Measurements from ENCODE around the gene ENTPD3.
A peak's percentile ranks its signal among the peaks of the same experiment; 100 is the strongest.

ENTPD3 gene

GRCh38 chr3:40387001-40387894, at the start of gene ENTPD3:
ENTPD3 (plus strand) TSS chr3:40387184; CDS start chr3:40388058, 874 bp downstream.
- DNase-seq, result peak; percentile 31

GRCh38 chr3:40339871-40340270, 47.1 kb upstream of the ENTPD3 start:
- DNase-seq, result no peak

DNA sequence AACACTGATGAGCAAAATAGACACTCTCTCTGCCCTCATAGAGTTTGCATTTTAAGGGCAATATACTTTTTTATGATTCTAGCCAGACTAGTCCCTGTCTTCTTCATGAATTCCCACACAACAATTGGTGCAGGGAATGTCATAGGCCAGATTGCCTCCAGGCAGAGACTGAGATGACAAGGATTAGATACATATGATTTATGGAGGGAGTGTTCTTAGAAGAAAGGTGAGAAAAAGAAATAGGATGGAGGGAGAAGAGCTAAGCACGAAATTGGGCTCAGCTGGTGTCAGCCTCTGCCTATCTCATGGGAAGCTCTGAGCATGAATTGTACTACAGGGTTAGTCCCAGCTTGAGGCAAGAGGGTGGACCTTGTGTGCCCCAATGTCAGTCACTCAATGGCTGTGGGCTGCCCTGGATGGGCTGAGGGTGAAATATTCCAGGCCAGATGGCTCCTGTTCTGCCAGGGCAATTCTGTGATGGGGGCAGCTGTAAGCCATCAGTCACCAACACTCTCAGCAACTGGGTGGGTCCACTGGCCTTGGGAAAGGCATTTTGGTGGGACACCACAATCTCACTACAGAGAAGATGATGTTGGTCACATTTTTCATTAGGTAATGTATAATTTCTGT, 46.3 kb upstream of the ENTPD3 start:
- DNase-seq, result no peak

DNA sequence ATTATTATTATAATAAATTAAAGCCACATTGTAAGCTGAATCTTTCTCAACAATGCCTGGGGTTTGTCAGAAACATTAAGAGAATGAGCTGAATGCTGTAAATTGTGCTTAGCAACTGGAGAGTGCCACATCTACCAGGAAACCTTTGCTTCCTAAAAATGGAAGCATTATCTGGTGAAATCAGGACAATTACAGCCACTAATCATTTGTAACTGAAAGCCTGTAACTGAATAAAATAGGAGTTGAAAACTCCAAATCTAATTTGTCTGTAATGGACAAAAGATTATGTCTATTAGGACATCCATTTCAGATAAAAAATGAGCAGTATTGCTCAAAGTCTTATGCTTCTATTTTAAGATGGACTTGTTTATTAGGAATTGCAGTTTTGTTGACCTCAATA, 45.3 kb upstream of the ENTPD3 start:
- no peak for DNase-seq

DNA sequence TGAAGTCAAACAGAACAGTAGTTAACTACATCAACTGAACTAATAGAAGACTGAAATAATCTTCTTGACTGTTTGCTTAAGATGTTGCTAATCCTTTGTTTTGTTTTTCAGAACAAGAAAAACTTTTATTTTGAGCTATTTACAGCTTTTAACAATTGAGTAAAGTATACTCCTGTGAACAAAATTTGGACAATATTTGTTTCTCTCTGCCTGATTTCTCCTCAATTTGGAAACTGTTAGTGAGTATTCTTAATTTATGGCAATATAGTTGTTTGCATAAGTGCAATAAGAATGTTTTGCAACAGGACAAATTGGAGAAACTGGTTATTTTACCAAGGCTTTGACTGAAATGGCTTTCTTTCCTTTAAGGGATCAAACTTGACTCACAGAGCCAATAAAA, 36.5 kb upstream of the ENTPD3 start:
- DNase-seq, result no peak

GRCh38 chr3:40355410-40355809, 31.6 kb upstream of the ENTPD3 start:
- DNase-seq, result no peak

DNA sequence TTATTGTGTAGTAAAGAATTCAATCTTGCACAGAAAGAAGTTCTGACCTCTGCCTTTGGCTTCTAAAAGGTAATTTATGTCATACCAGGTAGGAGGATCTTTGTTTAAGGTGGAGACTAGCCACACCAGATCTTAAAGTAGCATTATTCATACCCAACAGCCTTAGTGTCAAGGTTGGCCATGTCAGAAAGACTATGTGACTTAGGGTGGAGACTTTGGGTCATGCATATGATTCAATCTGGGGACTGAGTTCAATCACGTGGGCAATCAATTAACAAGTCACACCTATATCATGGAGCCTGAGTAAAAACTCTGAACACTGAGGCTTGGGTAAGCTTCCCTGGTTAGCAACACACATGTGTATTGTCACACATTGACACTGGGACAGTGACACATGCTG, 28.5 kb upstream of the ENTPD3 start:
- DNase-seq, result no peak

DNA sequence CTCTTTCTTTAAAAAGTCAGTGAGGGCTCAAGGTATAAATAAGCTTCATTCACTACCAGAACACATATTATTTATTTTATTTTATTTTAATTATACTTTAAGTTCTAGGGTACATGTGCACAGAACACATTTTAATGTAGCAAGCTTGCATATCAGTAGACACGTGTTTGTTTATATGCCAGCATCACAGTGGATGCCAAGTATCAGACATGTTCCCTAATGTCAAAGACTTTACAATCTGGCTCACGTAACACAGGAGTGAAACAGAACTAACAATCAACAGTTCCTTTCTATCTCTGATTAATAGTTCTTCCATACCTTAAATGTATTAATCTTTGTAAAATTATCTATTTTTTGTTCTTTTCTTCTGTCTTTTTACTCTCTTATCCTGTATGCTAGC, 23.3 kb upstream of the ENTPD3 start:
- no peak for DNase-seq

GRCh38 chr3:40366203-40367162, 20.5 kb upstream of the ENTPD3 start:
- DNase-seq, result no peak

- DNase-seq, result no peak
These were observed 17.3 kb upstream of the ENTPD3 start for GRCh38 chr3:40369716-40370115.

DNA sequence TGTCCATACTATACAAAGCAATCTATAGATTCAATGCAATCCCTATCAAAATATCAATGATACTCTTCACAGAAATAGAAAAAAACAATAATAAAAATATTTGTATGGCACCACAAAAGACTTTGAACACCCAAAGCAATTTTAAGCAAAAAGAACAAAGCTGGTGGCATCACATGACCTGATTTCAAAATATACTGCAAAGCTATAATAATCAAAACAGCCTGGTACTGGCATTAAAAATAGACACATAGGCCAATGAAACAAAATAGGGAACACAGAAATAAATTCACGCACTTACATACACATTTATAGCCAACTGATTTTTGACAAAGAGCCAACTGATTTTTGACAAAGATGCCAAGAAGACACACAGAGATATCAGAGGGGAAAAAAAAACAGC, 9.2 kb upstream of the ENTPD3 start:
- DNase-seq, result no peak

DNA sequence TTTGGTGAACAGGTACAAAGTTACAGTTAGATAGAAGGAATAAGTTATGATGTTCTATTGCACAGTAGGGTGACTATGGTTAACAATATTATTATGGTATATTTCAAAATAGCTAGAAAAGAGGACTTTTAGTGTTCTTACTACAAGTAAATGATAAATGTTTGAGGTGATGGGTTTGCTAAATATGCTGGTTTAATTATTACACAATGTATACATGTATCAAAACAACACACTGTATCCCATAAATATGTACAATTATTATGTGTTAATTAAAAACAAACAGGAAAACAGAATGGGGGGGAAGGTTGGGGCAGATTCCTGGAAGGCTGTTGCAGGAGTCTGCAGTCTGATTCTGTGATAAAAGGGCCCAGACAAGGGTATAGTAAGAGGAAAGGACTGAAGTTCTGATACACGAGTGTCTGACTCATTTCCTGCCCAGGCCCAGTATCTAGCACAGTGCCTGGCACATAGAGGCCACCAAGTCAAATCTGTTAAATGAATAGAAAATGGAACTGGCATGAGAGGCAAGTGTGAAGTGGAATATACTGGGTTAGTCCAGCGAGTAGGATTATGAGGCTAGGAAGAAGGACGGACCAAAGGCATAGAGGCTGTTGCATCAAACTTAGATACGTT, 7.2 kb upstream of the ENTPD3 start:
- DNase-seq, result no peak

DNA sequence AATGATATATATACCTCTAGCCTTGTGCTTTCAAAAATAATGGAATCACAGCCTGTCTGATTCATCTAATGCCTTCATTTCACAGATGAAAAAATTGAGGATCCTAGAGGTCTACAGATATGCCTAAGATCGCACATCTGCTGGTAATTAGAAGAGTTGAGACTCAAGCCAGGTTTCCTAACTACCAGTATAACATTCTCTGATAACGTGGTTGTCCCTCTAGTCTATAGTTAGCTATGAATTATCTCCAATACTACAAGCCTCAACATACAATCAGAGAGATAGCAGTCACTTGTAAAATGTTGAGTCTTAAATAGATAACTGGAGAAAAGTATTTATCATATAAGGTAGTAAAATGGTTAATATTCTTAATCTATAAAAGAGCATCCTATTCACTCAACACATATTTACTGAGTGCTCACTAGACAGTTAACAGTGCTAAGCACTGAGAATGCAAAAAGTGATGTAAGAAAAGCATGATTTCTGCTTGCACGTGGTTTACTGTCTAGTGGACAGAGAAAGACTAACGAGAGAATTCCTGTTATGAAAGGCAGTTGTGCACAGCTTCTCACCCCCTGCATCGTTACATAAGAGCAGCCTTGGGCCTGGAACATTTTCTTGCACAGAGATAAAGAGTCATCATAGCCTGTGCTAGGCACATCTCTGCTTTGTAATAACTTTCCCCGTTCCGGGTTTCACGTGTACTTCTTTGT, 4.9 kb upstream of the ENTPD3 start:
- DNase-seq, result no peak

DNA sequence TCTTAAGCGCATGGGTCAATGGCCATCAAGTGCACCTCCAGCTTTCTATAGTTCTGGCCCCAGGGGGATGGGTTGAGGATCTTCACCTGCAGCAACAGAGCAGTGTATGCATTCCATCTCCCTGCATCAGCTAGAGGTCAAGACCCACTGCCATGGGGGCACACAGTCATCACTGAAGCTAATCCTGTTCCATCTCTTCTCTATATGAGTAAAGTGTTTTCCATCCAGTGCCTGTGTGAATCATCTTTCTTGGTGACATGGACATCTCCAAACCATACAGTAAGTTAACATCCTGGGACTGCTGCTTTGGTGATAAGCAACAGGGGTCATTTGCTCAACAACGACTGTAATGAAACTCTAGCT, 4.4 kb upstream of the ENTPD3 start:
- DNase-seq, result no peak

GRCh38 chr3:40386213-40386612, 771 bp upstream of the ENTPD3 start:
- no peak for DNase-seq

DNA sequence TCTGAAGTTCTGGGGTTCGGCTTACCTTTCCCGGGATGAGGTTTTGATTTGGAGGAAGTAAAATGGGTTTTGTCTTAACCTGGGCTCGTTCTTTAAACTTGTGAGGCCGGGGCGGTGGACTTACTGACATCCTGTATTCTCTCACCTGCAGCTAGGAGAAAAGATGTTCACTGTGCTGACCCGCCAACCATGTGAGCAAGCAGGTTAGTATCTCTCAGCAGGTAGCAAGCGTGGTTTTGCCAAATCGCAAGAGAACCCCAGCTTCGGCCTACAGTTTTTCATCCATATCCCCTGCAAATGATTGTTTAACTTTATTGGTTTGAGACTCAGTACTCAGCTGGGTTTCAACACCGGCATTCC, 891 bp downstream of the ENTPD3 start:
- DNase-seq, result no peak

DNA sequence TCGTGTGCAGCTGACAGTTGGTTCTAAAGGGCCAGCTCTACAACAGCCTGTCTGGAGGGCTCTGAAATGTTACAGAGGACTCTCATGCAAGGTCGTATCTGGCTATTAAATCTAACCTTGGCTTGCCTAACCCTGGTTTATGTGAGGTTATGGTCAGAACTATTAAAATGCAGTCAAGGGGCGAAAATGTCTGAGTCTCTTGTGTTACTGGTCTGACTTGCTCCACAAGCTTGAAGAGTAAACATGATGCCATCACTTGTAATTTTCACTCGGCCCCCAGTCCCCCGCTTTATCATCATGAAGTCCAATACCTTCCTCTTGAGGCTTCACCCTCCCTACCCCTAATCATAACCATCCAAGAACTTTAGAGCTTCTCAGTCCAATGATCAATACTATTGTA, 9.4 kb downstream of the ENTPD3 start:
- no peak for DNase-seq

DNA sequence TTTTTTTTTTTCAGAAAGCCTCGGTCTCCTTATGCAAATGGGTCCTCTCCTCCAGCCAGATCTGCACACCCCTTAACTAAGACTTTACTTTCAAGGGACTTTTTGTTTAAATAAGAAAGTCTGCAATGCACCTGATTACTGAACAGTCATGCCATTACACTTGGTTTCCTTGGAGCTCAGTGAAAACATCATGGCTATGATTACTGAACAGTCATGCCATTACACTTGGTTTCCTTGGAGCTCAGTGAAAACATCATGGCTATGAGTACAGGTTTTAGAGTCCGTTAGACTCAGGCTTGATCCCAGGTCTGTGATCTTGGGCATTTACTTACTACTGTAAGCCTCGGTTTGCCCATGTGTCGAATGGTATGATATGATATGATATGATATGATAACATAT, 10.1 kb downstream of the ENTPD3 start:
- DNase-seq, result no peak

DNA sequence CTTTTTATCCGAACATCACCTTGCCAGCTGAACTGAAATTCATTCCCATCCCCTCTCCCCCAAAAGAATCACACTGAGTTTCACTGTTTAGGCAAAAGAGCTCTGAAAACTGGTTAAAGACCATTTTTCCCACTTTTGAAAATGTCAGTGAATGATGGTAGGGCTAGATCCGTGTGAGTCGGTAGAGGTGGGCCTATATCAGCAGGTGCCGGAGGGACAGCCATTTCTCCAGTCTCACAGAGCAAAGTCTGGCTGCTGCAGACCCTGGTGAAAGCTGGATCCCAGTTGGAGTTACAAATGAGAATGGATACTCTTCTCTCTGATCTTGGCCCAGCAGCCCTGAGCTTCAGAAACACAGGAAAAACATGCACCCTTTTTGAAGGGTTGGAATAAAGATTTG, 10.9 kb downstream of the ENTPD3 start:
- no peak for DNase-seq

GRCh38 chr3:40398346-40398745, 11.4 kb downstream of the ENTPD3 start:
- DNase-seq, result no peak

GRCh38 chr3:40404591-40405198, 17.7 kb downstream of the ENTPD3 start:
- no peak for DNase-seq

GRCh38 chr3:40407007-40407406, 20.0 kb downstream of the ENTPD3 start:
- DNase-seq, result no peak

Measured in CD4-positive, alpha-beta T cell treated with Interleukin-6 for 4 hours (primary cell).